Measurements from ENCODE around the gene GSK3B.

GSK3B gene

GRCh38 chr3:120089089-120089488, 5.2 kb downstream of the GSK3B start:
- TF ChIP-seq, protein P1, sequence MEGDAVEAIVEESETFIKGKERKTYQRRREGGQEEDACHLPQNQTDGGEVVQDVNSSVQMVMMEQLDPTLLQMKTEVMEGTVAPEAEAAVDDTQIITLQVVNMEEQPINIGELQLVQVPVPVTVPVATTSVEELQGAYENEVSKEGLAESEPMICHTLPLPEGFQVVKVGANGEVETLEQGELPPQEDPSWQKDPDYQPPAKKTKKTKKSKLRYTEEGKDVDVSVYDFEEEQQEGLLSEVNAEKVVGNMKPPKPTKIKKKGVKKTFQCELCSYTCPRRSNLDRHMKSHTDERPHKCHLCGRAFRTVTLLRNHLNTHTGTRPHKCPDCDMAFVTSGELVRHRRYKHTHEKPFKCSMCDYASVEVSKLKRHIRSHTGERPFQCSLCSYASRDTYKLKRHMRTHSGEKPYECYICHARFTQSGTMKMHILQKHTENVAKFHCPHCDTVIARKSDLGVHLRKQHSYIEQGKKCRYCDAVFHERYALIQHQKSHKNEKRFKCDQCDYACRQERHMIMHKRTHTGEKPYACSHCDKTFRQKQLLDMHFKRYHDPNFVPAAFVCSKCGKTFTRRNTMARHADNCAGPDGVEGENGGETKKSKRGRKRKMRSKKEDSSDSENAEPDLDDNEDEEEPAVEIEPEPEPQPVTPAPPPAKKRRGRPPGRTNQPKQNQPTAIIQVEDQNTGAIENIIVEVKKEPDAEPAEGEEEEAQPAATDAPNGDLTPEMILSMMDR (IDR thresholded peaks at IDR 0.05; ENCODE audit: low read depth, low read length) = no peak
- H3K4me3 ChIP-seq (ENCODE audit: low read depth, low read length) = no peak overlapping the region

DNA sequence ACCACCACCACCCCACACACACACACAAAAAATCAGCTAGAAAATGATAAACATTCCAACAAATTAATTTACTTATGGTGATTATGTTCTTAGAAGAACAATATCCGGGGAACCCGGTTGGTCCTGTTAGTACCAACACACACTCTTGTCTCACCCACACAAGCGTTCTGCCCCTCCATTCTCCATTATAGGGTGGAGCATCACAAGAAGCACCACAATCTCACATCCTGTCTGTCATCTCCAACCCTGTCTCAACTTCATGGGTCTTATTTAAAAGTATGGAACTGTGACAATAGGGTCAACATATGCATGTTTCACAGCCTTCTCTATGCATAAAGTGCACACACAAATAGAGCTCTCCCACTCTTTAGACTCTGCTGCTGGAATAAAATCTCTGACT, 5.6 kb downstream of the GSK3B start:
- H3K4me3 ChIP-seq (ENCODE audit: low read depth, low read length) = no peak overlapping the region

GRCh38 chr3:120081719-120082118, 12.5 kb downstream of the GSK3B start:
- TF ChIP-seq, protein P1 (IDR thresholded peaks at IDR 0.05; ENCODE audit: low read depth, low read length) = no peak
- H3K4me3 ChIP-seq (ENCODE audit: low read depth, low read length) = no peak overlapping the region

More for the DNA sequence above, 5.6 kb downstream of the GSK3B start:
- TF ChIP-seq, protein P1 (IDR thresholded peaks at IDR 0.05; ENCODE audit: low read depth, low read length) = no peak

DNA sequence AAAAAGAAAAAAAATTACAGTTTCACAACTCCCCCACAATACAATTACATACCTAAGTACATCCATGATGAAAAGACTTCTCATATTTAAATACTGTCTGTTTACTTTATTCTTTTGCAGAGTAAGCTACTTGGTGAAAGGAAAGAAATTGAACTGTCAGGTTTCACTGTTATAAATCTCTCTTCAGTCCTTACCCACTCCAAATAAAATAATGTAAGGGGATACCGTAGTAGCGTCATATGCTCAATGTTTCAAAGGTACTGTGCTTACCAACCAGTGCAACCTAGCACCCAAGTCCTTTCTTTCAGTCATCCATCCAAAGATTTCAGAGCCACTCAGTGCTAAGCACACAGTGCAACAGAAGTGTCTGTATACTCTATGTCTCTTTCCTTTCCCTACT, 13.4 kb downstream of the GSK3B start:
- H3K4me3 ChIP-seq (ENCODE audit: low read depth, low read length) = no peak overlapping the region
- TF ChIP-seq, protein P1 (IDR thresholded peaks at IDR 0.05; ENCODE audit: low read depth, low read length) = no peak

DNA sequence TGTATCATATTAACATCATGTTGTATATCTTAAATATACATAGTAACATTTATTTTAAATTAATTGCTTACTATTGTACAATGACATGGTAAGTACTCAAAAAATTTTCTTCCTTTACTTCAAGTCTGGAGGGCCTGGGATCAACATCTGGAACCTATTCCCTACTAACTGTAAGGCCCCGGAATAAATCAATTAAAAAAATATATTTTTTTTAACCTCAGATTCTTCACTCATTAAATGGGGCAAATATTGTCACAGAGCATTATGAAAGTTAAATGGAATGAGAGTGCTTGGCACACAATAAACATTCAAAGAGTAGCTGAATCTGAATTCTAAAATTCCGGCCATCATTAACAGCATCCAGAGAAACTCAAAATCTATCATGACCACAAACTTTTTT, 16.5 kb downstream of the GSK3B start:
- no peak overlapping the region for H3K4me3 ChIP-seq (ENCODE audit: low read depth, low read length)
- TF ChIP-seq, protein P1 (IDR thresholded peaks at IDR 0.05; ENCODE audit: low read depth, low read length) = no peak

DNA sequence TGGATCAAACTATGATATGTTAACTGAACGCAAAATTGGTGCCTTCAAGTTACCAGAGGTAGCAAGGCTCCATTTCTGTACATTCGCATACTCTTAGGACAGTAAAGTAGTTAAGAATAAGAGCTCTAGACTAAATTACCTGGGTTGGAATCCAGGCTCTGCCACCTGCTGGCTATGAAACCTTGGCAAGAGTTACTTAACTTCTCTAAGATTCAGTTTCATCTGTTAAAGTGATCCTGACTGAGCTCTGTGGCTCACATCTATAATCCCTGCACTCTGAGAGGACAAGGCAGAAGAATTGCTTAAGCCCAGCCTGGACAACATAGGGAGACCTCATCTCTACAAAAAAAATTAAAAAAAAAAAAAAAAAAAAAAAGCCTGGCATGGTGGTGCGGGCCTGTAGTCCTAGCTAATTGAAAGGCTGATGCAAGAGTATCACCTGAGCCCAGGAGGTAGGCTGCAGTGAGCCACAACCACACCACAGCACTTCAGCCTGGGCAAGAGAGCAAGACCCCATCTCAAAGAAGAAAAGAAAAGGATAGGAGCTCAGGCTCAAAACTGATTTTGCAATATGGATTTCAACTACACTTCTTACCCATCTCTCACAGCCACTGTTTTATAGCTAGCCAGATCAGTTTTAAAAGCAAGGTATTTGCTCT, 21.3 kb downstream of the GSK3B start:
- TF ChIP-seq, protein P1 (IDR thresholded peaks at IDR 0.05; ENCODE audit: low read depth, low read length) = no peak

DNA sequence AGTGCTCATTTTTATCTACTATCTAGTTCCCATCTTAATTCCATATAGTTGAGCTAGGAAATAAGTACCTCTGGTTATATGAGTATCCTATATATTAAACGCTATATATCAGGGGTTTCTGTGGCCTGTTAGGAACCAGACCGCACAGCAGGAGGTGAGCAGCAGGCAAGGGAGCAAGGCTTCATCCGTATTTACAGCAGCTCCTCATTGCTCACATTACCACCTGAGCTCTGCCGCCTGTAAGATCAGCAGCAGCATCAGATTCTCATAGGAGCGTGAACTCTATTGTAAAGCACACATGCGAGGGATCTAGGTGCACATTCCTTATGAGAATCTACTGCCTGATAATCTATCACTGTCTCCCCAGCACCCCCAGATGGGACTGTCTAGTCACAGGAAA, 23.0 kb downstream of the GSK3B start:
- no peak overlapping the region for H3K4me3 ChIP-seq (ENCODE audit: low read depth, low read length)
- TF ChIP-seq, protein P1 (IDR thresholded peaks at IDR 0.05; ENCODE audit: low read depth, low read length) = no peak

More for the DNA sequence above, 21.3 kb downstream of the GSK3B start:
- no peak overlapping the region for H3K4me3 ChIP-seq (ENCODE audit: low read depth, low read length)

Data from WI38 (cell line).